OCI-LY7 (cell line): ENCODE results near the gene RNASEH2C.
"Not testable (repeated sequence)": the region's sequence is repeated elsewhere in the genome, so short reads cannot be mapped to it uniquely, and the experiment has no call there.

Source experiments
- EZH2phosphoT487 ChIP-seq: fragments of 200-600 bp; sonication (generic); IDR thresholded peaks from 2 replicates; pipeline ENCODE4 v1.6.1; 2018; ENCODE audit warnings: low read depth, borderline replicate concordance, mild to moderate bottlenecking, mixed run types, antibody characterized with exemption, low read length, moderate library complexity, mixed read lengths
- TF ChIP-seq, protein P1 (sequence below): fragments of 200-600 bp; sonication (generic); conservative IDR thresholded peaks from 2 replicates; pipeline ENCODE4 v1.5.1; 2014; ENCODE audit warnings: mild to moderate bottlenecking, antibody characterized with exemption, low read length, moderate library complexity, mixed read lengths

DNA sequence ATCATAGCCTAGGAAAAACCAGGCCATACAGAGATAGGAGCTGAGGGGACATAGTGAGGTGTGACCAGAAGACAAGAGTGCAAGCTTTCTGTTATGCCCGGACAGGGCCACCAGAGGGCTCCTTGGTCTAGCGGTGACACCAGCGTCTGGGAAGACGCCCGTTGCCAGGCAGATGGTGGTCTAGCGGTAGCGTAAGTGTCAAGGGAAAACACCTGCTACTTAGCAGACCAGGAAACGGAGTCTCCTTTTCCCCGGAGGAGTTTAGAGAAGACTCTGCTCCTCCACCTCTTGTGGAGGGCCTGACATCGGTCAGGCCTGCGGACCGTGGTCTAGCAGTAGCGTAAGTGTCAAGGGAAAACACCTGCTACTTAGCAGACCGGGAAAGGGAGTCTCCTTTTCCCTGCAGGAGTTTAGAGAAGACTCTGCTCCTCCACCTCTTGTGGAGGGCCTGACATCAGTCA lies 14.3 kb downstream of the RNASEH2C start:
- not testable (repeated sequence) for TF ChIP-seq EZH2phosphoT487
- TF ChIP-seq, protein P1, sequence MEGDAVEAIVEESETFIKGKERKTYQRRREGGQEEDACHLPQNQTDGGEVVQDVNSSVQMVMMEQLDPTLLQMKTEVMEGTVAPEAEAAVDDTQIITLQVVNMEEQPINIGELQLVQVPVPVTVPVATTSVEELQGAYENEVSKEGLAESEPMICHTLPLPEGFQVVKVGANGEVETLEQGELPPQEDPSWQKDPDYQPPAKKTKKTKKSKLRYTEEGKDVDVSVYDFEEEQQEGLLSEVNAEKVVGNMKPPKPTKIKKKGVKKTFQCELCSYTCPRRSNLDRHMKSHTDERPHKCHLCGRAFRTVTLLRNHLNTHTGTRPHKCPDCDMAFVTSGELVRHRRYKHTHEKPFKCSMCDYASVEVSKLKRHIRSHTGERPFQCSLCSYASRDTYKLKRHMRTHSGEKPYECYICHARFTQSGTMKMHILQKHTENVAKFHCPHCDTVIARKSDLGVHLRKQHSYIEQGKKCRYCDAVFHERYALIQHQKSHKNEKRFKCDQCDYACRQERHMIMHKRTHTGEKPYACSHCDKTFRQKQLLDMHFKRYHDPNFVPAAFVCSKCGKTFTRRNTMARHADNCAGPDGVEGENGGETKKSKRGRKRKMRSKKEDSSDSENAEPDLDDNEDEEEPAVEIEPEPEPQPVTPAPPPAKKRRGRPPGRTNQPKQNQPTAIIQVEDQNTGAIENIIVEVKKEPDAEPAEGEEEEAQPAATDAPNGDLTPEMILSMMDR: peak; percentile 74
